GM19193 (cell line): ENCODE results near the gene TGM1.
A peak's percentile ranks its signal among the peaks of the same experiment; 100 is the strongest.

ENCODE experiments used
- POLR2A ChIP-seq: IDR thresholded peaks from 4 replicates; pipeline ENCODE4 v1.6.1; 2011; ENCODE audit not compliant: insufficient read depth, insufficient read length; ENCODE audit errors: extremely low read depth

The TGM1 gene

DNA sequence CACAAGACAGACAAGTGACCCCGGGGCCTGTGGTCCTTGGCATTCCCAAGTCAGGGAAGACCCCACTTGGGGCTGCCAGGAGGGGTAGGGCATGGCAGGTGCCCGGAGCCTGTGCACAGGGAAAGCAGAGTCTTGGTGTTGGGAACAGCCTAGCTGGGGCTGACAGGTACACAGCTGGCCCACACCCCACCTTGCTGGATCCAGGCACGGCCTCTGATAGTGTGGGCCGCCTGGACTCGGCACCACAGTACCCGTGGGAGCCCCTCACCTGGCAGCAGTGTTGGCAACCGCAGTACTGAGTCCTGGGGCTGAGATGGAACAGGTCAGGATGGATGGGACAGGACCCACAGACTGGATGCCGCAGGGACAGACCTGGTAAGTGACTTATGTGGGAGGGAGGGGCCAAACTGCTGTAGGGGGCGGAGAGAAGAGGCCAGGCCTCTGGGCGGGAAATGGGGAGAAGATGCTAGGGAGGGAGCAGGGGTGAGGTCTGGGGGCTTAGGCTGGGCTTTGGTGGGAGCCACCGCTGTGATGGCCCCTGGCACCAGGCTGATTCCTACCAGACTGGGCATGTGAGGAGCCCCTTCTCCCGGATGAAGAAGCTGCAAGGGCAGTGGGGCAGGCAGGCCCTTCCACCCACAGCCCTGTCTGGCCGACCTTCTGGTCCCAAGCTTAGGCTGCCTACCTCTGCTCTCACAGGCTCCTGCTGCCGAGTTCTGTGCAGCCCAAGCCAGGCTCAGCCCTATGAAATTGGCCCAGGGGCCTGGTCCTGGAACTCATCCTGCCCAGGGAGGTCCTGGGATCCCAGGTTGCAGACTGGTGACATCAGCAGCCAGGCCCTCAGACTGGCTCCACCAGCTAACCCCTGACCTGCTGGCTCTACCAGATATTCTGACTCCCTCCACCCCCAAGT, at the start of gene TGM1:
Gene TGM1, minus strand, starts transcription at position 357 of the 913 bp plus-strand sequence. CDS start 825 bp downstream, outside the sequence.
- TF ChIP-seq POLR2A = no peak

DNA sequence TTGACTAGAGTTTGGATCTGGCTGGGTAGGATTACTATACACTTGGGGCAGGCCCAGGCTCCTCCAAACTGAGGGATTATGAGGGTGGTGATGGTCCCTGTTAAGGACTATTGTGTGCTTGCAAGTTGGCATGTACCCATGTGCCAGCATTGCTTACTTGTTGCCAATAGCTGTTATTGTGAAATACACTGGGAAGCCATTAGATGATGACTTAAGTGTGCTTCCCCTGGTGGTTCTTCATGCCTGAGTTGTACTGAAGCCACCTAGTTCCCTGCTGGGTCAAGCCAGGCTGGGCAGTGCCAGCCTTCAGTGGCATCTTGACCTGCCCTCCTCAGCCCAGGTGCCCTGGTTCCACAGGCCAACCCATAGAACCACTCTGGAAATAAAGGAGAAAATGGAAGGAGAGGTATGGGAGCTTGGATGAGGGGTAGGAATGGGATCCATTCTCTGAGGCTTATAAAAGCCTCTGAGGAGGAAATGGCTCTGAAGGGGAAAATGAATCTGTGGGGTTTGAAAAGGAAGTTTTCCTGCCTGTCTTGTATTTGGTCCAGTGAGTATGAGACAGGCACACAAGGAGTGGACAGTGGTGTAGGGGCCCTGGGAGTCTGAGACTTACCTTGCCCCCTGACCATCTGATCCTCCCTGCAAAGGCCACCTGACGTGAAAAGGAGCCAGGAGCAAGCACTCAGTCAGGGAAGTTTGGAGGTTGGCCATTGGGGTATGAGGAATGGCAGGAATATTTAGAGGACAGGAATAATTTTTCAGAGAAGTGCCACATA, 49.0 kb upstream of the TGM1 start:
- TF ChIP-seq POLR2A = no peak

DNA sequence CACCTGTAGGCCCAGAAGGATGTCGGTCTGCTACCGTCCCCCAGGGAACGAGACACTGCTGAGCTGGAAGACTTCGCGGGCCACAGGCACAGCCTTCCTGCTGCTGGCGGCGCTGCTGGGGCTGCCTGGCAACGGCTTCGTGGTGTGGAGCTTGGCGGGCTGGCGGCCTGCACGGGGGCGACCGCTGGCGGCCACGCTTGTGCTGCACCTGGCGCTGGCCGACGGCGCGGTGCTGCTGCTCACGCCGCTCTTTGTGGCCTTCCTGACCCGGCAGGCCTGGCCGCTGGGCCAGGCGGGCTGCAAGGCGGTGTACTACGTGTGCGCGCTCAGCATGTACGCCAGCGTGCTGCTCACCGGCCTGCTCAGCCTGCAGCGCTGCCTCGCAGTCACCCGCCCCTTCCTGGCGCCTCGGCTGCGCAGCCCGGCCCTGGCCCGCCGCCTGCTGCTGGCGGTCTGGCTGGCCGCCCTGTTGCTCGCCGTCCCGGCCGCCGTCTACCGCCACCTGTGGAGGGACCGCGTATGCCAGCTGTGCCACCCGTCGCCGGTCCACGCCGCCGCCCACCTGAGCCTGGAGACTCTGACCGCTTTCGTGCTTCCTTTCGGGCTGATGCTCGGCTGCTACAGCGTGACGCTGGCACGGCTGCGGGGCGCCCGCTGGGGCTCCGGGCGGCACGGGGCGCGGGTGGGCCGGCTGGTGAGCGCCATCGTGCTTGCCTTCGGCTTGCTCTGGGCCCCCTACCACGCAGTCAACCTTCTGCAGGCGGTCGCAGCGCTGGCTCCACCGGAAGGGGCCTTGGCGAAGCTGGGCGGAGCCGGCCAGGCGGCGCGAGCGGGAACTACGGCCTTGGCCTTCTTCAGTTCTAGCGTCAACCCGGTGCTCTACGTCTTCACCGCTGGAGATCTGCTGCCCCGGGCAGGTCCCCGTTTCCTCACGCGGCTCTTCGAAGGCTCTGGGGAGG, 47.9 kb upstream of the TGM1 start, which contains the start of gene LTB4R:
Gene LTB4R, plus strand, starts transcription at position 857 of the 959 bp plus-strand sequence. CDS start 4,150 bp downstream, outside the sequence.
- peak; percentile 29 for TF ChIP-seq POLR2A

DNA sequence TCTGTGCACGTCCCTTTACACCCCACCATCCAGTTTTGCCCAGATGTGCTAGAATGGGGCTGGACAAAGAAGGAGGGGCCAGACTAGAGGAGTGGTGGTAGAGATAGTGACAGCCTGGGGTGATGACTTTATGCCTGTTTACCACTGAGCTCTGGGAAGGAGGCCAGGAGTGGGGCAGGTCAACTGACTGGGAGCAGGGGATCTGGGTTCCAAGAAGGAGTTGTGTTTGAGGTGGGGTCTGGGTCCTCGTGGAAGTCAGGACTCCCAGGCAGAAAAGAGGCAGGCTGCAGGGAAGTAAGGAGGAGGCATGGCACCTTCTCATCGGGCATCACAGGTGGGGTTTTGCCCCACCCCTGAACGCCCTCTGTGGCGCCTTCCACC, 47.3 kb upstream of the TGM1 start:
- TF ChIP-seq POLR2A = no peak

DNA sequence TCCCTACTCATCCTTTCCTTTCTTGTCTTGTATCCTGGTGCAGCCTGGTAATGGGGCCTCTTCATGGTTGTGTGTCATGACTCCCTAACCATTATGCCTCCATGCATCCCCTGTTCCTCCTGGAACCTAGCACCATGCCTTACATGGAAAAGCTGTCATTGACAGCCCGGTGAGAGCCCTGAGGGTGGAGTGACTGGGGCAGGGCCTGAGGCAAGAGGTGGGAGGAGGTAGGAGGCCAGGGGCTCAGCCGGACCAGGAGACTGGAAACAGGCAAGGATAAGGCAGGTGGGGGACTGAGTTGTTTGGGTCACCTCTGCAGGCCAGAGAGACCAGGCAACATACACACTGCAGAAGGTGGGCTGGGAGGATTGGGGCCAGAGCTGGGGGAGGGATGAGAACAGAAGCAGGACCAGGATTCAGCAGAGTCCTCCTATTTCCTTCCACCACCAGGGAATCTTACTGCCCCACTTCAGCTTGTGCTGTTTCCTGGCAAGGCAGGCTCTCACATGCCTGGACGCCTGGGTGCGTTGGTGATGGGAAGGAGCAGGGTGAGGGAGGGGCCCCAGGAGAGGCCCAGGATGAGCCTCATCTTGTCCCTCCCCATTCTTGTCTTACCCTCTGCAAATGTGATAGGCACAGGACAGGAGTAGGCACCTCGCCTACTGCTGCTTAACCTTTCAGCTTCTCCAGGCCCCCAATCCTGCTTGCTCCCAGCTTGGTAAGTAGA, 46.7 kb upstream of the TGM1 start, which contains the start of gene LTB4R2:
Gene LTB4R2, plus strand, starts transcription at position 603 of the 727 bp plus-strand sequence. CDS start 525 bp downstream, outside the sequence.
- no peak for TF ChIP-seq POLR2A

DNA sequence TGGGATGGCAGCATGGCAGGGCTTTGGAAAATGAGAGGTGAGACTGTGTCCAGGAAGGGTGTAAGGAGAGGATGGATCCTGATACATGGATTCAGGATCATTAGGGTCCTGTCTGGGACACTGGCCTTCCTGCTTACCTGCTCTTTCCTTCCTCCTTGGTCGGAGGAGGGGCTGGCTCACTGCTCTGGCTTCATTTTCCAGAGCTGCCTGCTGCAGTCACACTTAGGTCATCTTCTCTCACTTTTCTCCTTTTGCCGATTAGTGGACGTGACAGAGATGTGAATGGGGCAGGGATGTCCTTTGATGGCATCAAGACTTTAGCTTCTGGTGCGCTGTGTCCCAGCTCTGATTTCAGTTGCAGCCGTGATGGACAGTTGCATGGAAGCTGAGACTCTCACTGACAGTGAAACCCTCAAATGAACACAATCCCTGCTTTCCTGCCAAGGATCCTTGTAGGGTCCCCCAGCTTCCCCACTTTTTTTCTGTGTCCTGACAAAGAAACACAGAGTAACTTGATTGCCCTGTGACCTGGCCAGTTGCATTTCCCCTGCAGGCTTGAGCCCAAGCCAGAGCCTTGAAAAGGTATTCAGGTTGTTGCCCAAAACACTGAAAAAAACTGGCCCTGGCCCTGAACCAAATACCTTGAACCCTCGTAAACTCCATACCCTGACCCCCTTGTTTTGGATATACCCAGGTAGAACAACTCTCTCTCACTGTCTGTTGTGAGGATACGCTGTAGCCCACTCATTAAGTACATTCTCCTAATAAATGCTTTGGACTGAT, 45.6 kb upstream of the TGM1 start:
- TF ChIP-seq POLR2A = no peak

DNA sequence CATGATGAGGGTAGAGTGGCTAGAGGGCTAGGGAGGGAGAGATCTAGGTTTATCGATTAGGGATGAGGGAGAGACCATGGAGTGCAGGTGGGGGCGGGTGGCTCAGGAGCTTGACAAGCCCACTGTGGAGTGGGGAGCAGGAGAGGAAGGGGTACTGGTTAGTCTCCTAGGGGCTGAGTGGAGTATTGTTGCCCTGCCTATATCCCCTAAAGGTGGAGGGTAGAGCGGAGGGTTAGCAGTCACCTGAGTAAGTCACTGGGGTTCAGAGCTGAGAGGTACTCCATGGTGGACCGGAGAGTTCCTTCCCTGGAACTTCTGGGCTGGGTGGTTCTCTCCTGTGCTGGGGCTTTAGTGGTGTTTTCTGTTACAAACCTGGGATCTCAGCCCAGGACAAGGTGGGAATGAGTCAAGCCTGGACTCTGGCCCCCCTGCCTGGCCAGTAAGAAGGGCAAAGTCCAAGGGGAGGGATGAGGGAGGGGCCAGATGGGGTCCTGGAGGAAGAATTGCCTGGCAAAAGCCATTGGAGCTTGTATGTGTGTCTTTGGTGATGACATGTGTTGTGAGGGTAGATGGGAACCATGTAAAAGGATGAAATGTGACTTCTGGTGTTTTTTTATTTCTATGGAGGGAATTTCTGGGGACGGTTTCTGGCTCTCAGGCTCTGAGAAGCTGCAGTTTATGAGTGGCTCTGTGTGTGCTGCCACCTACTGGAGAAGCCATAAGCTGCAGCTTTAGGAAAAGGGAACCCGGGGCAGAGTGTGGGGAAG, 44.8 kb upstream of the TGM1 start, which contains the start of gene CIDEB:
Gene CIDEB, minus strand, starts transcription at position 403 of the 767 bp plus-strand sequence. Its CDS starts 119 bp downstream, at position 284.
- no peak for TF ChIP-seq POLR2A

DNA sequence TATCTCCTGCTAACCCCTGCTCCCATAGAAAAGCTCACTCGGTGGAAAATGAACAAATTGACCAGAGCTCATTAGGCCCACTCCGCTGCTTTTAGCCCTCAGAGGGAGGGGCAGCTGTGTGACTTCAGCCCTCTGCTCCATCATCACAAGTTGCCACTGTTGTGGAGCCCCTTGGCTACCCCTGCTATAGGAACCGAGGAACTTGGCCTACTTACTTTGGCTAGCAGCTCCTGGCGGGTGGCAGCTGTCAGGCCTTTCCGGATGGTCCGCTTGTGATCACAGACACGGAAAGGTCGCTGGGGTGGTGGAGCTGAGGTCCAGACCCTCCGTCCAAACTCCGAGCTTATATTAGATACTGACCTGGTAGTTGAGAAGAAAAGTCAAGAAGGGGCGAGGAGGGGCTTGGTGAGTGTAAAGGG, 44.2 kb upstream of the TGM1 start:
- TF ChIP-seq POLR2A = no peak

DNA sequence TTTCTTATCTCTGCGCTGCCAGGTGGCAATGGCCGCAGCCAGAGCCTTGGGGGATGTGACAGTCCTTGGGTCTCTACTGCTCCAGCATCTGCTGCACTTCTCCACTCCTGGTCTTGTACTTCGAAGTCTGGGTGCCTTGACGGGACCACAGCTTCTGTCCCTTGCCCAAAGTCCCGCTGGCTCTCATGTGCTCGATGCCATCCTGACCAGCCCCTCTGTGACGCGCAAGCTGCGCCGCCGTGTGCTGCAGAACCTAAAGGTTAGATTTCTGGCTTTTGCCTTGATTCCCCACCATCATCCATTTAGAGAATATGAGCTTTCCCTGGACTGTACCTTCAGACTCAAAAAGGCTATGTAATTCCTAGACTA, 41.0 kb upstream of the TGM1 start:
- no peak for TF ChIP-seq POLR2A

DNA sequence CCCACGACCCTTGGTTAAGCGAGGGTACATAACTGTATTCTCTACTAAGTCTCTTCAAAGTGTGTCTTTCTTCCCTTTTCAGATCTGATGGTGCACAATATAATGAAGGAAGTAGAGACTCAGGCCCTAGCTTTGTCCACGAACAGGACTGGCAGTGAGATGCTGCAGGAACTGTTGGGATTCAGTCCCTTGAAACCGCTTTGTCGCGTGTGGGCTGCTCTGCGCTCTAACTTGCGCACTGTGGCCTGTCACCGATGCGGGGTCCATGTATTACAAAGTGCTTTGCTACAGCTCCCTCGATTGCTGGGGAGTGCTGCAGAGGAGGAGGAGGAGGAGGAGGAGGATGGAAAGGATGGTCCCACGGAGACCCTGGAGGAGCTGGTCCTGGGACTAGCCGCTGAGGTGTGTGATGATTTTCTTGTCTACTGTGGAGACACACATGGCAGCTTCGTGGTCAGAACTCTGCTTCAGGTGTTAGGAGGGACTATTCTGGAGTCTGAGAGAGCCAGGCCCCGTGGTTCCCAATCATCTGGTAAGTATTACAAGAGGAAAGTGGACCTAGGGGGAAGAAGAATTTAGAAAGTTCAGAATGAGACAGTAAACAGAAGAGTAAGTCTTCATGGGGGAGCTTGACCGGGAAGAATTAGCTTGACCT, 37.5 kb upstream of the TGM1 start:
- TF ChIP-seq POLR2A = no peak

DNA sequence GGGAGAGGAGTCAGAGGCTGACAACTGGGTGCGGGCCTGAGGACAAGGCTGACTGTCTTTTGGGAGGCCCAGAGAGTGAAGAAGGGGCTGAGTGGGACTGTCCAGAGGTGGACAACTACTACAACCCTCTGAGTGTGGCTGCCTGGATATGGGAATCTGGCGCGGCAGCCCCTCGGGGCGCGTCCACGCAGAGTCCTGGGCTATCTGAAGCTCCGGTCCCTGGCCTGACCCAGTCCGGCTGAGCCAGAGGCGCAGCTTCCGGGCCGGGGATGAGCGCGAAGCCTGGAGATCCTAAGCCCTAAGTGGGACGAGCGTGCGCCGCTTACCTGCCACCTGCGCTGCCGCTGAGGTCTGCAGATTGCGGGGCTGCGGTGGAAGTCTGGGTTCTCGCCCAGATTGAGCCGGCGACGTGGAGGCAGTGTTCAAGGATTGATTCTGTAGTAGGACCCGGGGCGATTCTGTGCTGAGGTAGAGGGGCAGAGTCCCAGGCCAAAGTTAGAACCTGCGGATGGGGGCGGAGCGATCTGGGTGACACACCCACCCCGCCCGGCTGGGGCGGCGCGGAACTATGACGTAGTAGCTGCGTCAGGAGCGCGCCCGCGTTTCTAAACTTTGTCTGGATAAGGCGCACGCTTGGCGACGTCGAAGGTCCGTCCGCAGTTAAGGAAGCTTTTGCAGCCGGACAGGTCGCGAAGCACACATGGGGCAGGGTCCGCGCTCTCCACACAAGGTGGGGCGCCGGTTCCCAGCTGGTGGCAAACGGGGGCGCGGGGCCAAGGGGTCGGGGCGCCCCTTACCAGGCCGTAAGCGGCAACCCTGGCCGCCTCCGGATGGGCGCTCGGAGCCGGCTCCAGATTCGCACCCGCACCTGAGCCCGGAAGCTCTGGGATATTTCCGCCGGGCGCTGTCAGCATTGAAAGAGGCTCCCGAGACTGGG, 36.5 kb upstream of the TGM1 start, which contains the start of the genes DHRS1 and NOP9:
Gene DHRS1, minus strand, starts transcription at position 526 of the 937 bp plus-strand sequence. CDS start 674 bp downstream, outside the sequence.
Gene NOP9, plus strand, starts transcription at position 596 of the 937 bp plus-strand sequence. Its CDS starts 105 bp downstream, at position 701.
- TF ChIP-seq POLR2A = peak; percentile 74
